GM12878 (cell line): ENCODE results near the gene MAS1L. TPM values are rescaled to one million over a fixed set of nuclear protein-coding genes. Genes with fewer than 3 reads are reported as not detected.

ENCODE experiments used
- ATAC-seq: fragments of 200-7000 bp; cut with Tn5 transposase; 3 replicates; pipeline ENCODE4 v1.9.1; 2020; ENCODE audit warnings: mild to moderate bottlenecking, moderate library complexity
- BruUV-seq: library from RNA; stranded (reverse); fragments of 400-500 nt; replicated peaks from 2 replicates; lab custom pipeline; 2021; lab: Mats Ljungman, UMichigan
- CTCF ChIA-PET: fragments of 300-600 bp; sonication (Branson Sonifier 250); formaldehyde crosslinking; extraction: SDS; loops from one replicate; lab custom pipeline; 2021; ENCODE audit warnings: inconsistent platforms; lab: Yijun Ruan, JAX
- POLR2A ChIA-PET: fragments of 350-600 bp; formaldehyde crosslinking; extraction: SDS; loops from one replicate; lab custom pipeline; 2021; ENCODE audit warnings: inconsistent platforms; lab: Charles Lee
- RAD21 ChIA-PET: fragments of 300-600 bp; sonication (Branson Sonifier 250); formaldehyde crosslinking; loops from one replicate; lab custom pipeline; 2023; ENCODE audit warnings: antibody characterized with exemption; ENCODE audit not compliant: unreplicated experiment; lab: Charles Lee
- SMC1A ChIA-PET: fragments of 300-600 bp; sonication (Branson Sonifier 250); formaldehyde crosslinking; loops from one replicate; lab custom pipeline; 2023; ENCODE audit not compliant: unreplicated experiment, uncharacterized antibody; lab: Charles Lee
- DNase-seq: peaks from one replicate; pipeline ENCODE4 v3.0.0-alpha.2; 2011; ENCODE audit warnings: low read depth, low spot score
- FAIRE-seq: peaks from 3 replicates; lab custom pipeline; 2011; peaks lifted over from hg19 to GRCh38; lab: Jason Lieb, UNC
- H2AFZ ChIP-seq: 2 replicates; pipeline ENCODE4 v1.6.0; 2011; ENCODE audit warnings: low read depth, low read length, control low read depth; ENCODE audit not compliant: control insufficient read depth
- H3K27ac ChIP-seq: 2 replicates; pipeline ENCODE4 v1.5.1; 2011; ENCODE audit warnings: control low read depth; ENCODE audit not compliant: control insufficient read depth, insufficient read depth
- H3K27me3 ChIP-seq, 2 experiments: replicated peaks in 1 of 2; 2 replicates each; pipeline versions ENCODE4 v1.6.0 to v1.6.1; 2011; ENCODE audit warnings: low read length in 1 of 2; ENCODE audit not compliant: control insufficient read depth in 2 of 2, insufficient read depth in 2 of 2
- H3K36me3 ChIP-seq, 2 experiments: 2 replicates each; pipeline ENCODE4 v1.5.1; 2011; ENCODE audit warnings: low read length in 1 of 2; ENCODE audit not compliant: control insufficient read depth in 2 of 2, insufficient read depth in 2 of 2
- H3K4me1 ChIP-seq: 2 replicates; pipeline ENCODE4 v1.6.1; 2011; ENCODE audit warnings: mild to moderate bottlenecking, low read length, moderate library complexity, mixed read lengths; ENCODE audit not compliant: control insufficient read depth, insufficient read depth
- H3K4me2 ChIP-seq: 2 replicates; pipeline ENCODE4 v1.6.0; 2011; ENCODE audit warnings: control low read depth; ENCODE audit not compliant: control insufficient read depth, insufficient read depth
- H3K4me3 ChIP-seq: fragments of 200-600 bp; sonication (generic); 2 replicates; pipeline ENCODE4 v1.5.1; 2016
- H3K79me2 ChIP-seq: 2 replicates; pipeline ENCODE4 v1.6.0; 2011; ENCODE audit warnings: low read length; ENCODE audit not compliant: control insufficient read depth, insufficient read depth
- H3K9ac ChIP-seq: 2 replicates; pipeline ENCODE4 v1.8.0; 2011; ENCODE audit warnings: low read length, control low read depth, mixed read lengths; ENCODE audit not compliant: control insufficient read depth, insufficient read depth
- H3K9me3 ChIP-seq: replicated peaks from 3 replicates; pipeline ENCODE4 v1.5.1; 2011; ENCODE audit warnings: mild to moderate bottlenecking, low read length; ENCODE audit not compliant: control insufficient read depth, insufficient read depth
- H4K20me1 ChIP-seq: 2 replicates; pipeline ENCODE4 v1.6.0; 2011; ENCODE audit not compliant: control insufficient read depth, insufficient read depth
- ATF7 ChIP-seq: fragments of 450-650 bp; IDR thresholded peaks from 2 replicates; pipeline ENCODE4 v1.6.1; 2016; ENCODE audit warnings: low read depth, mild to moderate bottlenecking
- CBX5 ChIP-seq: sonication (generic); IDR thresholded peaks from 2 replicates; pipeline ENCODE4 v1.6.1; 2016; ENCODE audit warnings: low read depth, moderate library complexity, mild to moderate bottlenecking, inconsistent platforms
- NBN ChIP-seq: fragments of 450-650 bp; IDR thresholded peaks from 2 replicates; pipeline ENCODE4 v1.6.1; 2016
- NFYA ChIP-seq: IDR thresholded peaks from 2 replicates; pipeline ENCODE4 v1.6.1; 2011; ENCODE audit warnings: low read depth, mild to moderate bottlenecking, low read length, improper control_type of control experiment, borderline replicate concordance
- RFX5 ChIP-seq: IDR thresholded peaks from 2 replicates; pipeline ENCODE4 v1.6.1; 2011; ENCODE audit warnings: low read depth, low read length, improper control_type of control experiment
- RUNX3 ChIP-seq: IDR thresholded peaks from 2 replicates; pipeline ENCODE4 v1.6.1; 2012; ENCODE audit warnings: low read length, inconsistent platforms
- WGBS: methylation state at CpG from one replicate; pipeline ENCODE4 v1.1.6; 2016; ENCODE audit warnings: low lambda C conversion rate; ENCODE audit not compliant: insufficient replicate concordance, insufficient coverage; ENCODE audit errors: missing lambda C conversion rate; 5-methylcytosine and 5-hydroxymethylcytosine counted together
- in situ Hi-C: fragments of 300-500 bp; cut with MboI; formaldehyde crosslinking; loops from 9 replicates; pipeline ENCODE4 v1.14.3; 2018; ENCODE audit warnings: mixed read lengths
- intact Hi-C: fragments of 100-400 bp; cut with micrococcal nuclease; formaldehyde crosslinking; loops from one replicate; pipeline ENCODE4 v1.14.2; 2022; ENCODE audit not compliant: unreplicated experiment
- polyA plus RNA-seq, 11 experiments: library from polyadenylated mRNA; depleted of rRNA in 4 of 11; unstranded in 6 of 11; stranded (reverse) in 5 of 11; fragments of >200 nt; fragmentation: Nextera tagmentation in 4 of 11; fragmentation: Illumina TruSeq in 1 of 11; extraction: Ambion mirVana in 4 of 11; extraction: Trizol in 1 of 11; gene quantifications; 1 replicate in 1 of 11; 2 replicates in 10 of 11; pipeline versions ENCODE4 v1.2.1 to v1.2.3, GENCODE V29; 2011 to 2016; ENCODE audit warnings: inconsistent platforms in 2 of 11, missing spikeins in 2 of 11, low read depth in 1 of 11
- total RNA-seq, 4 experiments: library from RNA; depleted of rRNA in 3 of 4; stranded (reverse); fragments of >200 nt in 3 of 4; fragmentation: Illumina TruSeq in 1 of 4; extraction: Trizol in 1 of 4; gene quantifications; 2 replicates each; pipeline versions ENCODE4 v1.2.1 to v1.2.3, GENCODE V29; 2013 to 2021

Gene MAS1L
- total and polyA plus RNA-seq, 10 of the 15 experiments (the other 5 are each of a cell fraction or from before 2014, with no cell fraction given): not detected

DNA sequence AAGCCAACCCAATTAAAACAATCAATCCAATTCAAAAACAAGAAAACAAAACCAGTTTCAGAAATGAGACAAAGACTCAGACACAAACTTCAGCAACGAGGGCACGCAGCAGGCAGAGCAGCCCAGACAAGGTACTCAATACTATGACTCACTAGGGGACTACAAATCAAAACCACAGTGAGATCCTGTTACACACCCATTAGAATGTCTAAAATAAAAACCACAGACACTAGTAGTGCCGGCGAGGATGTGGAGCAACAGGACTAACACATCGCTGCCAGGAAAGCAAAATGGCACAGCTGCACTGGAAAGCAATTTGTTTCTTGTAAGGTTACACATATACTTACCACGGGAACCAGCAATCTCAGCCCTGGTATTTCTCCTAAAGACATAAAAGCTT is 28.4 kb upstream of the MAS1L start:
- FAIRE-seq (peak; percentile 7), ATAC-seq (peak; percentile 71), DNase-seq (no peak)
- ChIA-PET POLR2A (no interaction called here), CTCF (no interaction called here), SMC1A (interaction anchor here (0.7 kb wide), 1 partner anchor 141 kb away, joined by 3 read pairs; no protein-coding TSS in a partner anchor), RAD21 (no interaction called here)
- BruUV-seq: no TSS peak
- 24% methylated on average over 6 of the region's 6 CpGs for WGBS
- no peaks in the 10 kb centered on the region for H3K4me1 ChIP-seq
- 0 out of 2 replicates have a peak, but pooled peaks have one; percentile 17 for TF ChIP-seq ATF7
- no peak for TF ChIP-seq NFYA
- peak; percentile 41; the same call in 1 of the 2 replicates for TF ChIP-seq RUNX3
- no peak overlapping the region for H3K4me3 ChIP-seq
- no peak overlapping the region for H2AFZ ChIP-seq
- H3K9ac ChIP-seq: no peak overlapping the region
- no peak overlapping the region for H3K27ac ChIP-seq
- no peaks in the 10 kb centered on the region for H3K9me3 ChIP-seq
- in situ Hi-C loops: no loop called here
- no peaks in the 10 kb centered on the region for H3K79me2 ChIP-seq
- intact Hi-C loops: no loop called here
- H3K4me2 ChIP-seq: no peak overlapping the region
- H3K27me3 ChIP-seq: peaks cover 0 to 4% of the 10 kb centered on the region in 2 experiments; a peak in 1 of 4 replicates
- no peaks in the 10 kb centered on the region for H4K20me1 ChIP-seq
- H3K36me3 ChIP-seq: no peaks in the 10 kb centered on the region

GRCh38 chr6:29510746-29511300 is 23.1 kb upstream of the MAS1L start:
- intact Hi-C loops: no loop called here
- Histone ChIP-seq H3K27me3 (peaks cover 0 to 4% of the 10 kb centered on the region in 2 experiments; a peak in 1 of 4 replicates), H3K9me3 (no peaks in the 10 kb centered on the region), H3K4me3 (no peak overlapping the region), H3K79me2 (no peaks in the 10 kb centered on the region), H3K36me3 (no peaks in the 10 kb centered on the region), H3K4me1 (peaks cover 9% of the 10 kb centered on the region), H3K27ac (no peak overlapping the region), H3K4me2 (no peak overlapping the region), H4K20me1 (no peaks in the 10 kb centered on the region), H3K9ac (no peak overlapping the region), H2AFZ (no peak overlapping the region)
- ATAC-seq: 0 out of 3 replicates have a peak, but pooled peaks have one; percentile 24
- FAIRE-seq: no peak
- TF ChIP-seq CBX5: no peak
- no peak for TF ChIP-seq RFX5
- TF ChIP-seq NBN: no peak
- no peak for DNase-seq
- in situ Hi-C loops: no loop called here
- CTCF ChIA-PET: interaction anchor here (1.0 kb wide), 1 partner anchor 60 kb away, joined by 3 read pairs; no protein-coding TSS in a partner anchor
- BruUV-seq: no TSS peak
- 43% methylated on average over 2 of the region's 2 CpGs for WGBS
- RAD21 ChIA-PET: interaction anchor here (1.2 kb wide), 1 partner anchor 134 kb away, joined by 3 read pairs; no protein-coding TSS in a partner anchor
- SMC1A ChIA-PET: no interaction called here
- POLR2A ChIA-PET: no interaction called here
